T-helper 2 cell (primary cell): ENCODE measurements around the gene ICA1.
A peak's percentile ranks its signal among the peaks of the same experiment; 100 is the strongest.
"Not testable (repeated sequence)": the region's sequence is repeated elsewhere in the genome, so short reads cannot be mapped to it uniquely, and the experiment has no call there.

Experiments
- DNase-seq, 5 experiments: peaks; one replicate each; pipeline versions ENCODE4 v3.0.0 to v3.0.0-alpha.2; 2012 to 2022

Gene ICA1

GRCh38 chr7:8129318-8129659 is 132.7 kb downstream of the ICA1 start:
- peak in 2 of 5 experiments; percentile 44 to 75 for DNase-seq

GRCh38 chr7:8128449-8129317 is 133.3 kb downstream of the ICA1 start:
- peak in 2 of 5 experiments; percentile 41 to 87 for DNase-seq

GRCh38 chr7:8126601-8127167 is 135.3 kb downstream of the ICA1 start:
- no peak for DNase-seq

- DNase-seq, result peak in 4 of 5 experiments; percentile 43 to 96 (median 75)
Measured at GRCh38 chr7:8125680-8126444, 136.1 kb downstream of the ICA1 start.

GRCh38 chr7:8121243-8121642 is 140.7 kb downstream of the ICA1 start:
- no peak for DNase-seq

- no peak for DNase-seq
Measured at GRCh38 chr7:8120390-8121058, 141.4 kb downstream of the ICA1 start.

- DNase-seq, result no peak
Measured at GRCh38 chr7:8119262-8119661, 142.7 kb downstream of the ICA1 start.

- DNase-seq, result peak in 1 of 5 experiments; percentile 47
Measured at GRCh38 chr7:8117195-8117594, 144.8 kb downstream of the ICA1 start.

GRCh38 chr7:8115547-8116402 is 146.2 kb downstream of the ICA1 start:
- DNase-seq, result peak in 1 of 5 experiments; percentile 83

- peak in 1 of 5 experiments; percentile 50 for DNase-seq
Measured at GRCh38 chr7:8114175-8114574, 147.8 kb downstream of the ICA1 start.

- DNase-seq, result no peak
Measured at GRCh38 chr7:8113184-8113583, 148.8 kb downstream of the ICA1 start.

- DNase-seq, result no peak
Measured at GRCh38 chr7:8112685-8113084, 149.3 kb downstream of the ICA1 start.

GRCh38 chr7:8111282-8111960 is 150.5 kb downstream of the ICA1 start:
- no peak for DNase-seq

GRCh38 chr7:8109196-8110022 is 152.6 kb downstream of the ICA1 start:
- DNase-seq, result no peak

GRCh38 chr7:8105449-8106095 is 156.4 kb downstream of the ICA1 start:
- DNase-seq, result peak in 1 of 5 experiments; percentile 31

GRCh38 chr7:8103282-8103681 is 158.7 kb downstream of the ICA1 start:
- DNase-seq, result no peak

- not testable (repeated sequence) for DNase-seq
Measured at GRCh38 chr7:8101292-8101691, 160.7 kb downstream of the ICA1 start.

GRCh38 chr7:8094164-8095140 is 167.5 kb downstream of the ICA1 start:
- DNase-seq, result no peak

GRCh38 chr7:8092140-8092539 is 169.8 kb downstream of the ICA1 start:
- DNase-seq, result no peak
